GM21825 (cell line): ENCODE data around the gene KRTAP3-3.
"Not testable (repeated sequence)": the region's sequence is repeated elsewhere in the genome, so short reads cannot be mapped to it uniquely, and the experiment has no call there.

Source experiments
- ATAC-seq: cut with Tn5 transposase; IDR thresholded peaks from one replicate; pipeline ENCODE4 v1.9.1; 2021; ENCODE audit warnings: mild to moderate bottlenecking, moderate library complexity; ENCODE audit not compliant: unreplicated experiment

KRTAP3-3 gene

GRCh38 chr17:41008811-41009210 lies 14.8 kb upstream of the KRTAP3-3 start, which contains the start of gene KRTAP3-1:
Gene KRTAP3-1, minus strand, starts transcription at chr17:41009128. Its CDS starts 54 bp downstream, at chr17:41009074.
- ATAC-seq: no peak

- ATAC-seq: no peak
Observed at GRCh38 chr17:41004397-41004796, 10.4 kb upstream of the KRTAP3-3 start.

GRCh38 chr17:41003926-41004325 lies 10.0 kb upstream of the KRTAP3-3 start:
- ATAC-seq: no peak

GRCh38 chr17:41002814-41003213 lies 8.8 kb upstream of the KRTAP3-3 start:
- no peak for ATAC-seq

GRCh38 chr17:41001795-41002194 lies 7.8 kb upstream of the KRTAP3-3 start:
- ATAC-seq: no peak

GRCh38 chr17:40999563-40999962 lies 5.6 kb upstream of the KRTAP3-3 start, which contains the start of gene KRTAP3-2:
Gene KRTAP3-2, minus strand, starts transcription at chr17:40999906. Its CDS starts 53 bp downstream, at chr17:40999853.
- not testable (repeated sequence) for ATAC-seq

- no peak for ATAC-seq
Observed at GRCh38 chr17:40997361-40997760, 3.4 kb upstream of the KRTAP3-3 start.

- no peak for ATAC-seq
Observed at GRCh38 chr17:40996829-40997228, 2.9 kb upstream of the KRTAP3-3 start.

- no peak for ATAC-seq
Observed at GRCh38 chr17:40995116-40995515, 1.2 kb upstream of the KRTAP3-3 start.

- no peak for ATAC-seq
Observed at GRCh38 chr17:40993084-40993483, 880 bp downstream of the KRTAP3-3 start.

- no peak for ATAC-seq
Observed at GRCh38 chr17:40992666-40993065, 1.3 kb downstream of the KRTAP3-3 start.

GRCh38 chr17:40986920-40987319 lies 7.0 kb downstream of the KRTAP3-3 start:
- ATAC-seq: no peak

- ATAC-seq: no peak
Observed at GRCh38 chr17:40984226-40984625, 9.7 kb downstream of the KRTAP3-3 start, which contains the start of gene KRT40. Gene KRT40, minus strand, starts transcription at chr17:40984326. Its CDS starts 53 bp downstream, at chr17:40984273.

GRCh38 chr17:40981115-40981514 lies 12.8 kb downstream of the KRTAP3-3 start:
- no peak for ATAC-seq

GRCh38 chr17:40980596-40980995 lies 13.4 kb downstream of the KRTAP3-3 start:
- ATAC-seq: no peak

- no peak for ATAC-seq
Observed at GRCh38 chr17:40980117-40980516, 13.8 kb downstream of the KRTAP3-3 start.

GRCh38 chr17:40978575-40979151 lies 15.3 kb downstream of the KRTAP3-3 start:
- no peak for ATAC-seq

GRCh38 chr17:40975516-40975915 lies 18.4 kb downstream of the KRTAP3-3 start:
- ATAC-seq: no peak

- ATAC-seq: no peak
Observed at GRCh38 chr17:40974366-40974765, 19.6 kb downstream of the KRTAP3-3 start.

GRCh38 chr17:40967582-40967981 lies 26.4 kb downstream of the KRTAP3-3 start:
- ATAC-seq: no peak

- ATAC-seq: no peak
Observed at GRCh38 chr17:40966848-40967247, 27.1 kb downstream of the KRTAP3-3 start, which contains the start of gene KRT39. Gene KRT39, minus strand, starts transcription at chr17:40966948. Its CDS starts 92 bp downstream, at chr17:40966856.

- ATAC-seq: no peak
Observed at GRCh38 chr17:40963838-40964237, 30.1 kb downstream of the KRTAP3-3 start.

- ATAC-seq: no peak
Observed at GRCh38 chr17:40962059-40962561, 31.9 kb downstream of the KRTAP3-3 start.
